RWPE2 (cell line): ENCODE measurements around the gene COX19.

Experiments used
- ATAC-seq: fragments of 200-7000 bp; cut with Tn5 transposase; 3 replicates; pipeline ENCODE4 v1.9.1; 2021; ENCODE audit warnings: low read depth
- DNase-seq: peaks from one replicate; pipeline ENCODE4 v3.0.0-alpha.2; 2020; ENCODE audit warnings: low spot score
- H3K27ac ChIP-seq: fragments of 450-650 bp; 2 replicates; pipeline ENCODE4 v1.5.1; 2017; ENCODE audit warnings: mild to moderate bottlenecking; ENCODE audit not compliant: poor library complexity, severe bottlenecking
- H3K27me3 ChIP-seq: fragments of 250-450 bp; sonication (Bioruptor Pico); 2 replicates; pipeline ENCODE4 v1.5.1; 2021; ENCODE audit warnings: mild to moderate bottlenecking, moderate library complexity; ENCODE audit not compliant: insufficient read depth, poor library complexity, severe bottlenecking
- H3K36me3 ChIP-seq: fragments of 250-450 bp; sonication (Bioruptor Pico); 2 replicates; pipeline ENCODE4 v1.5.1; 2020; ENCODE audit warnings: low read depth, mild to moderate bottlenecking, moderate library complexity
- H3K4me1 ChIP-seq: fragments of 250-450 bp; sonication (Bioruptor Pico); 2 replicates; pipeline ENCODE4 v1.5.1; 2021; ENCODE audit warnings: mild to moderate bottlenecking, moderate library complexity; ENCODE audit not compliant: insufficient read depth, poor library complexity, severe bottlenecking
- H3K4me3 ChIP-seq: fragments of 250-450 bp; sonication (Bioruptor Pico); 2 replicates; pipeline ENCODE4 v1.5.1; 2021; ENCODE audit warnings: mild to moderate bottlenecking, moderate library complexity; ENCODE audit not compliant: severe bottlenecking
- H3K9me3 ChIP-seq: fragments of 250-450 bp; sonication (Bioruptor Pico); 2 replicates; pipeline ENCODE4 v1.5.1; 2021; ENCODE audit warnings: mild to moderate bottlenecking, moderate library complexity; ENCODE audit not compliant: severe bottlenecking
- TF ChIP-seq, protein P1 (sequence below): fragments of 450-650 bp; IDR thresholded peaks from one replicate; pipeline ENCODE4 v1.5.1; 2017; ENCODE audit warnings: mild to moderate bottlenecking, moderate library complexity; ENCODE audit not compliant: poor library complexity, severe bottlenecking

Gene COX19

DNA sequence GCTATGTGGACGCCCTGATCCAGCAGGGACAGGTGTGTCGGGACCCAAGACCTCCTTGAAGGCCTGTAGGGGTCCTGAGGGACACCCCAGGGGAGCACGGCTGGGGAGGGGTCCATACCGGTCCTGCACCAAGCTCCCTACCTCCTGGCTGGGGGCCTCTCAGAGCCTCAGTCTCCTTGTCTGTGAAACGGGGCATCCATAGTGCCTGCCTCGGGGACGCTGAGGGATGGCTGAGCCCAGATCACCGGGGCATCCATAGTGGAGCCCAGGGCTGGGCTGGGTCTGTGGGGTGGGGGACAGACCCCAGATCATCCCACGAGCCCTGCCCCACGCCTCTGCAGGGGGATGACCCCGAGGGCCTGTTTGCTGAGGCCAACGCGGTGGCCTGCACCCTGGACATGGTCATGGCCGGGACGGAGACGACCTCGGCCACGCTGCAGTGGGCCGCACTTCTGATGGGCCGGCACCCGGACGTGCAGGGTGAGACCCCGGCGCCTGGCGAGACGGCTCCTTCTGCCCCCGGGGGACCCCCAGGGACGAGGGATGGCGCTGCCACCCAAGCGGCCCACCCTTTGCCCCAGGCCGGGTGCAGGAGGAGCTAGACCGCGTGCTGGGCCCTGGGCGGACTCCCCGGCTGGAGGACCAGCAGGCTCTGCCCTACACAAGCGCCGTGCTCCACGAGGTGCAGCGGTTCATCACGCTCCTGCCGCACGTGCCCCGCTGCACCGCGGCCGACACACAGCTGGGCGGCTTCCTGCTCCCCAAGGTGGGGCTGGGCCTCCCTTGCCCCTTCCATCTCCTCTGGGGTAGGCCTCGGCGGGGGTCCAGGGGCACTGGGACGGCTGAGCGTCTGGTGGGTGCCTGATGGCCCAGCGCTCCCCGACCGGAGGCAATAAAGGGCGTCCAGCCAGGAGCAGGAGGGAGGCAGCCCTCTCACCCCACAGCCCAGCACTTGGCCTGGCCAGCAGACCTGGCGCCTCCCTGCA is 11.7 kb upstream of the COX19 start:
- DNase-seq (no peak), ATAC-seq (no peak)
- Histone ChIP-seq H3K36me3 (no peaks in the 10 kb centered on the region), H3K9me3 (no peaks in the 10 kb centered on the region), H3K27me3 (no peaks in the 10 kb centered on the region), H3K27ac (no peak overlapping the region), H3K4me1 (no peaks in the 10 kb centered on the region), H3K4me3 (no peak overlapping the region)
- TF ChIP-seq, protein P1, sequence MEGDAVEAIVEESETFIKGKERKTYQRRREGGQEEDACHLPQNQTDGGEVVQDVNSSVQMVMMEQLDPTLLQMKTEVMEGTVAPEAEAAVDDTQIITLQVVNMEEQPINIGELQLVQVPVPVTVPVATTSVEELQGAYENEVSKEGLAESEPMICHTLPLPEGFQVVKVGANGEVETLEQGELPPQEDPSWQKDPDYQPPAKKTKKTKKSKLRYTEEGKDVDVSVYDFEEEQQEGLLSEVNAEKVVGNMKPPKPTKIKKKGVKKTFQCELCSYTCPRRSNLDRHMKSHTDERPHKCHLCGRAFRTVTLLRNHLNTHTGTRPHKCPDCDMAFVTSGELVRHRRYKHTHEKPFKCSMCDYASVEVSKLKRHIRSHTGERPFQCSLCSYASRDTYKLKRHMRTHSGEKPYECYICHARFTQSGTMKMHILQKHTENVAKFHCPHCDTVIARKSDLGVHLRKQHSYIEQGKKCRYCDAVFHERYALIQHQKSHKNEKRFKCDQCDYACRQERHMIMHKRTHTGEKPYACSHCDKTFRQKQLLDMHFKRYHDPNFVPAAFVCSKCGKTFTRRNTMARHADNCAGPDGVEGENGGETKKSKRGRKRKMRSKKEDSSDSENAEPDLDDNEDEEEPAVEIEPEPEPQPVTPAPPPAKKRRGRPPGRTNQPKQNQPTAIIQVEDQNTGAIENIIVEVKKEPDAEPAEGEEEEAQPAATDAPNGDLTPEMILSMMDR = no peak

DNA sequence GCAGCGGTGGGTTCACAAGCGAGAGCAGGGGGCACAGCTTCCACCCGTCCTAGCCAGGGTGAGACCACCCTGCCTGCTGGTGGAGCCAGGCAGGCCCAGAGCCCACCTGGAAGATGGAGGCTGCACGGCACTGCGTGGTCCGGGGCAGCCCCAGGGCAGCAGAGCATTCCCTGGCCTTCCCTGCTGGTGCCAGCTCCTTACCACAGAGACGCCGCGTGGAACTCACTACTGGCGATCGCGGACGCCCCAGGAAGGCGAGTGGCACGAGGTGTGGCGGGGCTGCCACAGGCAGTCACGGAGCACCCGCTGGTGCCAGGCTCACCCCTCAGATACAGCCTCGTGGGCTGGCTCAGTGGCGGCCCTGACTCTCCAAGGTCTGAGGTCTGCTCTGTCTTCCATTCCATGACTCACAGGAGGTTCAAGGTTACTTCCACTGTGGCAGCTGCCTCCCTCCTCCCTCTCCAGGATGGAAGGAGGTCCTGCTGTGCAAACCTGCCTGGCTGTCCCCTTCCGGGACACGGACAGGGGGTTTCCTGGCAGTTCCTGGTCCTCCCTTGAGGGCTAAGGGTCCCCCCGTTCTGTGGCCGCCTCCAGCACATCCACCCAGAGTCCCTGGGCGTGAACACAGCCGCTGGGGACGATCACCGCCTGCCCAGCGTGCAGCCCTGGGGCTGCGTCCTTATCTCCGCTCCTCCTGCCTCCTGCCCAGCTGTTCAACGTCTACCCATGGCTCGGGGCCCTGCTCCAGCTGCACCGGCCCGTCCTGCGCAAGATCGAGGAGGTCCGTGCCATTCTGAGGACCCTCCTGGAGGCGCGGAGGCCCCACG is 10.8 kb upstream of the COX19 start:
- ATAC-seq (peak; percentile 54), DNase-seq (no peak)
- no peak overlapping the region for H3K27ac ChIP-seq
- H3K9me3 ChIP-seq = no peaks in the 10 kb centered on the region
- TF ChIP-seq, protein P1 = no peak
- no peaks in the 10 kb centered on the region for H3K36me3 ChIP-seq
- H3K4me3 ChIP-seq = no peak overlapping the region
- H3K4me1 ChIP-seq = no peaks in the 10 kb centered on the region
- H3K27me3 ChIP-seq = no peaks in the 10 kb centered on the region

DNA sequence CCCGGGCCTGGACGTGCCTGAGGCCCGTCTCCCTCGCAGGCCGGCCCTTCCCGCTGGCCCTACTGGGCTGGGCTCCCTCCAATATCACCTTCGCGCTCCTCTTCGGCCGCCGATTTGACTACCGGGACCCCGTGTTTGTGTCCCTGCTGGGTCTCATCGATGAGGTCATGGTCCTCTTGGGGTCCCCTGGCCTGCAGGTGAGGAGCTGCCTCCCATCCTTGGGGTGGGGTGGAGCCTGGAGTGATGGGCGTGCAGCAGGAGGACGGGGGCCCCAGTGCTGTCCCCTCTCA is 9.7 kb upstream of the COX19 start:
- H3K4me3 ChIP-seq = no peak overlapping the region
- H3K9me3 ChIP-seq = no peaks in the 10 kb centered on the region
- no peak for ATAC-seq
- no peaks in the 10 kb centered on the region for H3K36me3 ChIP-seq
- H3K27me3 ChIP-seq = no peaks in the 10 kb centered on the region
- no peak overlapping the region for H3K27ac ChIP-seq
- TF ChIP-seq, protein P1 = no peak
- DNase-seq = no peak
- H3K4me1 ChIP-seq = no peaks in the 10 kb centered on the region

DNA sequence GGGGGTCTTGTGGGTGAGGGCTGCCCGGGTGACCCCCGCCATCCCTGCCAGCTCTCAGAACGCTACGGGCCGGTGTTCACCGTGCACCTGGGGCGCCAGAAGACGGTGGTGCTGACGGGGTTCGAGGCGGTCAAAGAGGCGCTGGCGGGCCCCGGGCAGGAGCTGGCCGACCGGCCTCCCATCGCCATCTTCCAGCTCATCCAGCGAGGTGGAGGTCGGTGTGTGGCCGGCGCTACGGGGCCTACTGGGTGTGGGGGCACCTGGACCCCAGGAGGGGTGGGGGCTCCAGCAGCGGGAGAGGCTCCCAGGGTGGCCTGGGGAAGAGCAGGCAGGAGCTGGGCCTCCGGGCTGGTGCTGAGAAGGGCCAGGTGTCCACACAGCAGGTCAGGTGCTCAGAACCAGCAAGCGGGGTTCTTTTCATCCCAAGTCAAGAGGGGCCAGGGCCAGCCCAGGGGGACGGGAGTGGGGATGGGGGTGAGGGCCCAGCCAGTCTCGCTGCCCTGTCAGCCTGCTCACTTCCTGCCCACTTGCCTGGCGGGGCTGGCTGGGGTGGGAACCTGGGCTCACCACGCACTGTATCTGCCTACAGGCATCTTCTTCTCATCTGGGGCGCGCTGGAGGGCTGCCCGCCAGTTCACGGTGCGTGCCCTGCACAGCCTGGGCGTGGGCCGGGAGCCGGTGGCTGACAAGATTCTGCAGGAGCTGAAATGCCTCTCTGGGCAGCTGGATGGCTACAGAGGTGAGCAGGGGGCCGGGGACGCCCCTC is 9.2 kb upstream of the COX19 start:
- no peaks in the 10 kb centered on the region for H3K36me3 ChIP-seq
- H3K4me1 ChIP-seq = no peaks in the 10 kb centered on the region
- no peak for ATAC-seq
- no peak overlapping the region for H3K4me3 ChIP-seq
- no peaks in the 10 kb centered on the region for H3K9me3 ChIP-seq
- no peaks in the 10 kb centered on the region for H3K27me3 ChIP-seq
- no peak for DNase-seq
- H3K27ac ChIP-seq = no peak overlapping the region
- TF ChIP-seq, protein P1 = no peak
